Right lobe of liver (tissue), 4 donors: ENCODE results near the gene GDF9.

ENCODE experiments used
- POLR2A ChIP-seq: fragments of 450-650 bp; IDR thresholded peaks from one replicate; pipeline ENCODE4 v1.6.1; 2017; ENCODE audit warnings: antibody characterized with exemption, mild to moderate bottlenecking
- TF ChIP-seq, protein P1 (sequence below), 4 donors: fragments of 200-600 bp in 3 of 4; fragments of 450-650 bp in 1 of 4; IDR thresholded peaks; one replicate each; pipeline versions ENCODE4 v1.5.1 to v1.8.0; 2016 to 2022; ENCODE audit warnings: antibody characterized with exemption in 4 of 4, mild to moderate bottlenecking in 2 of 4
- donor health status: DM: no; HTN: no; CAD: no.
- donor health status: DM: no; HTN: no; CAD: no.
- donor health status: DM: no; HTN: yes; CAD: no.

DNA sequence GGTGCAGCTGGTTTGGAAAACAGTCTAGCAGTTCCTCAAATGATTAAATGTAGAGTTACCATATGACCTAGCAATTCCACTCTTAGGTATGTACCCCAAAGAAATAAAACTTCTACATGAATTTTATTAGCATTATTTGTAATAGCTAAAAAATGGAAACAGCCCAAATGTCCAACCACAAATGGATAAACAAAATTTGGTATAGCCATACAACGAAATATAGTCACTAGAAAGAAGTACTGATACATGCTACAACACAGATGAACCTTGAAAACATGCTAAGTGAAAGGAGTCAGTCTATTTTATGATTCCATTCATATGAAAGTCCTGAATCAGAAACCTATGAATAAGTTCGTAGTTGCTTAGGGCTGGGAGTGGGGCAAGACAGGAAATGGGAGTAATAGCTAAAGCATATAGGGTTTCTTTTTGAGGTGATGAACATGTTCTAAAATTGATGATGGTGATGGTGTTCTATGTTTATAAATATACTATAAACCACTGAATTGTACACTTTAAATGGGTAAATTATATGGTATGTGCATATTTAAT, 6.3 kb downstream of the GDF9 start:
- TF ChIP-seq POLR2A: no peak
- TF ChIP-seq, protein P1, sequence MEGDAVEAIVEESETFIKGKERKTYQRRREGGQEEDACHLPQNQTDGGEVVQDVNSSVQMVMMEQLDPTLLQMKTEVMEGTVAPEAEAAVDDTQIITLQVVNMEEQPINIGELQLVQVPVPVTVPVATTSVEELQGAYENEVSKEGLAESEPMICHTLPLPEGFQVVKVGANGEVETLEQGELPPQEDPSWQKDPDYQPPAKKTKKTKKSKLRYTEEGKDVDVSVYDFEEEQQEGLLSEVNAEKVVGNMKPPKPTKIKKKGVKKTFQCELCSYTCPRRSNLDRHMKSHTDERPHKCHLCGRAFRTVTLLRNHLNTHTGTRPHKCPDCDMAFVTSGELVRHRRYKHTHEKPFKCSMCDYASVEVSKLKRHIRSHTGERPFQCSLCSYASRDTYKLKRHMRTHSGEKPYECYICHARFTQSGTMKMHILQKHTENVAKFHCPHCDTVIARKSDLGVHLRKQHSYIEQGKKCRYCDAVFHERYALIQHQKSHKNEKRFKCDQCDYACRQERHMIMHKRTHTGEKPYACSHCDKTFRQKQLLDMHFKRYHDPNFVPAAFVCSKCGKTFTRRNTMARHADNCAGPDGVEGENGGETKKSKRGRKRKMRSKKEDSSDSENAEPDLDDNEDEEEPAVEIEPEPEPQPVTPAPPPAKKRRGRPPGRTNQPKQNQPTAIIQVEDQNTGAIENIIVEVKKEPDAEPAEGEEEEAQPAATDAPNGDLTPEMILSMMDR (IDR thresholded peaks at IDR 0.05): no peak
